Mucosa of descending colon (tissue), 3 donors: ENCODE data around the gene FLT4. TPM values are rescaled to one million over a fixed set of nuclear protein-coding genes. Genes with fewer than 3 reads are reported as not detected.

Source experiments
- ATAC-seq: fragments of 200-7000 bp; cut with Tn5 transposase; one replicate; pipeline ENCODE4 v1.9.1; 2020; ENCODE audit warnings: mild to moderate bottlenecking, moderate library complexity
- DNase-seq, 3 donors: peaks; one replicate each; pipeline ENCODE4 v3.0.0-alpha.2; 2020
- H3K36me3 ChIP-seq: fragments of 200-600 bp; one replicate; pipeline ENCODE4 v1.8.0; 2021; ENCODE audit warnings: low read depth, mild to moderate bottlenecking
- H3K4me1 ChIP-seq: fragments of 200-600 bp; one replicate; pipeline ENCODE4 v1.8.0; 2021; ENCODE audit warnings: low read depth, mild to moderate bottlenecking
- H3K4me3 ChIP-seq: fragments of 200-600 bp; one replicate; pipeline ENCODE4 v1.8.0; 2021; ENCODE audit warnings: mild to moderate bottlenecking
- H3K9me3 ChIP-seq: fragments of 200-600 bp; one replicate; pipeline ENCODE4 v1.8.0; 2021; ENCODE audit warnings: mild to moderate bottlenecking
- CTCF ChIP-seq: fragments of 200-600 bp; IDR thresholded peaks from one replicate; pipeline ENCODE4 v1.8.0; 2022; ENCODE audit warnings: antibody characterized with exemption, mild to moderate bottlenecking
- intact Hi-C, 2 donors: fragments of 100-400 bp; cut with DNase I in 1 of 2; cut with micrococcal nuclease in 1 of 2; formaldehyde crosslinking; loops; one replicate each; pipeline versions ENCODE4 v1.11.0 to v1.11.1; 2022; cut with DNase I, micrococcal nuclease
- total RNA-seq, 3 donors: library from RNA; stranded (reverse); fragmentation: NEBNext Ultra II Directional in 2 of 3; extraction: Animal tissue kit (Norgen Biotek cat#: 25700) in 2 of 3; gene quantifications; one replicate each; pipeline versions ENCODE4 v1.2.1 to v1.2.4, GENCODE V29; 2021 to 2023
- donor health status: DM: no; HTN: no; CAD: no; lungs with moderate emphysema.
- donor health status: DM: no; HTN: no; CAD: no.
- donor health status: DM: no; HTN: yes; CAD: no.

The FLT4 gene
- total RNA-seq, 3 donors from 2014 or later = 2.8 to 9.7 (median 6.0) TPM

DNA sequence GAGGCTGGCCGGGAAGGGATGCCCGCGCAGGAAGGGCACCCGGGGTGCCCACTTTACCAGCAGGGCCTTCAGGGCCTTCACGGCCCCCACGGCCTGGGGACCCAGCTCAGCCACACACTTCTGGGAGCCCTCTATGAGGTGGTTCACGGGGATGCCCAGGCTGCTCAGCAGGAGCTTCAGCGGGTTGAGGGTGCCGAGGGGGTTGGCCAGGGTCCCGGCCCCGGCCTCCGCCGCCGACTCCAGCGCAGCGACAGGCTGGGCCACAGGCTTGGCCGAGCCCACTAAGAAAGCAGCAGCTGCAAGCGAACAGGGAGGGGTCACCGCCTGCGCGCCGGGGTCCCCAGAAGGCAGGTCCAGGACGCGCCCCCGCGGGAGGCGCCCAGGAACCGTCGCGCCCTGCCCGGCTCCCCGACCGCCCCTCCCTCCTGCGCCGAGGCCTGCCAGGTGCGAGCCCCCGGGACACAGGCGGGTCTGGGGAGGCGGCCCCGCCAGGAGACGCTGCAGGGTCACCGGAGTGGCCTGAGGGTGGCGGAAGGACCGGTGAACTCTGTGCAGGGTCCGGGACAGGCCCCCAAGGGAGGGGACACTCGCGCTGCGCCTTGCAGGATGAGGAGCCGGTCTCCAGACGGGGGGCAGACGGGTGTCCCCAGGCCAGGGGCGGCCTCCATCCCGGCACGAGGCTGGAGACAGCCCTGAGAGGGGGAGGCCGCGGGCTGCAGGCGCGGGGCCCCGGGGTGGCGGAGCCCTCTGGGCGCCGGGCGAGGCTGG lies 58.7 kb downstream of the FLT4 start:
- no peak for DNase-seq
- intact Hi-C loops = no loop called here
- peak; percentile 7 for ATAC-seq

DNA sequence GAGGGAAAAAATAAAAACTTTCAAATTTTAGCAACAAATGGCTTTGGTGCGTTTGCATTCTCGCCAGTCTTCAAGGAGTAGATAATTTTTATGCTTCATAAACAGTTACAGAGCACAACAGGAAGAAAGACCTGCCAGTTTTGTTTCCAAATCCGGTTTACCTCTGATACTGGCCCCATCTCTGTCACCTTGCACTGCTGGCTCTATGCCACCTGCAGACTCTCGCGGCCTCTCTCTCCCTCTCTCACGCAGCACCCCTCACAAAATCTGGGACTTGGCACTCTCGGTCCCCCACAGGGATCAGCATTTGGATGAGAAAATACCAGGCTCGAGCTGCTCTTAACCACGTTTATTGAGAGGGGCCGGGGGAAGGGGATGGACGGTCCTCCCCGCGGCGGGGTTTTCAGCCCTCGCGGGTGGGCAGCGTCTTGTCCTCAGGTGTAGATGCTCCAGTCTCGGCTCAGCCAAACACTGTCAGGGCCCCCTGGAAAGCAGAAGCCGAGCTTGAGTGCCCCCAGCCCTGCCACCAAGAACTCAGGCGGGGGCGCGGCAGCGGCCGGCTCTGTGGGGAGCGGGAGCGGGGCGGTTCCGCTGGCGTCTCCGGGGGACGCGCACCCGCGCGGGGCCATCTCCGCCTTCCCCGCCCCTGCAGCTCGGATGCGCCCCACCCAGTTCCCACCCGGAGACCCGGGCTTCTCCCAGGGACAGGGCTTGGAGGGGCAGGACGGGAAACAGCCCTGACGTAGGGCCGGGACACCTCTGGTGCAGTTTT lies 59.4 kb downstream of the FLT4 start:
- H3K9me3 ChIP-seq = no peaks in the 10 kb centered on the region

More for the DNA sequence above, 58.7 kb downstream of the FLT4 start:
- H3K4me3 ChIP-seq = no peak overlapping the region
- no peak for TF ChIP-seq CTCF
- H3K9me3 ChIP-seq = no peaks in the 10 kb centered on the region
- no peaks in the 10 kb centered on the region for H3K36me3 ChIP-seq
- H3K4me1 ChIP-seq = no peaks in the 10 kb centered on the region

GRCh38 chr5:180586870-180587269 lies 62.5 kb downstream of the FLT4 start:
- no peak for DNase-seq
- intact Hi-C loops = no loop called here
- no peaks in the 10 kb centered on the region for H3K9me3 ChIP-seq
- H3K4me1 ChIP-seq = no peaks in the 10 kb centered on the region
- no peak overlapping the region for H3K4me3 ChIP-seq
- no peaks in the 10 kb centered on the region for H3K36me3 ChIP-seq
- no peak for ATAC-seq
- no peak for TF ChIP-seq CTCF

More for the DNA sequence above, 59.4 kb downstream of the FLT4 start:
- no peak for DNase-seq
- H3K36me3 ChIP-seq = no peaks in the 10 kb centered on the region
- no peak for TF ChIP-seq CTCF
- intact Hi-C loops = no loop called here
- peak; percentile 29 for ATAC-seq
- no peak overlapping the region for H3K4me3 ChIP-seq
- H3K4me1 ChIP-seq = no peaks in the 10 kb centered on the region

DNA sequence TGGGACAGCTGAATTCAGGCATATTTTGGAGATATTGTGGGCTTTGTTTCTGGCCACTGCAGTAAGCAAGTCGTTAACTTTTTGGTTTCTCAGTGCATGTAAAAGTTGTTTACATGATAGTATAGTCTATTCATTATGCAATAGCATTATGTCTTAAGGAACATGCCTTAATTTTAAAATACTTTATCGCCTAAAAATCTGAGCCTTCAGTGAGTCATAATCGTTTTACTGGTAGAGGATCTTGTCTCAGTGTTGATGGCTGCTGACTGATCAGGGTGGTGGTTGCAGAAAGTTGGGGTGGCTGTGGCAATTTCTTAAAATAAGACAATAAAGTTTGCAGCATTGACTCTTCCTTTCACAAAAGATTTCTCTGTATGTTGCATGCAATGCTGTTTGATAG lies 63.2 kb downstream of the FLT4 start:
- no peaks in the 10 kb centered on the region for H3K36me3 ChIP-seq
- H3K9me3 ChIP-seq = no peaks in the 10 kb centered on the region
- DNase-seq = no peak
- H3K4me1 ChIP-seq = no peaks in the 10 kb centered on the region
- H3K4me3 ChIP-seq = no peak overlapping the region
- intact Hi-C loops = no loop called here
- TF ChIP-seq CTCF = no peak
- no peak for ATAC-seq

DNA sequence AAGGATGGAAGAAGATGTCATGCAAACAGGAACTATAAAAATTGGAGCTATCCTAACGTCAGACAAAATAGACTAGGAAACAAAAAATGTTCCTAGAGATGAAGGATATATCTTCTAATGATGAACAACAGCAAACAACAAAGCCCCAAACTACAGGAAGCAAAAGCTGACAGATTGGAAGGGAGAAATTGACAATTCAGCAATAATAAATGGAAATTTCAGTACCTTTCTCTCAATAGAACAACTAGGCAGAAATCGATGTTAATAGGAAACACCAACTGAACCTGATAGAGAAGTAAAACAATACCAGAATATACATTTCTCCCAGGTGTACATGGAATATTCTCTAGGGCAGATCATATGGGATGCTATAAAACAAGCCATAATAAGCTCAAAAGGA lies 65.7 kb downstream of the FLT4 start:
- Histone ChIP-seq H3K9me3 (no peaks in the 10 kb centered on the region), H3K4me3 (no peak overlapping the region), H3K36me3 (no peaks in the 10 kb centered on the region), H3K4me1 (no peaks in the 10 kb centered on the region)
- ATAC-seq (no peak), DNase-seq (no peak)
- intact Hi-C loops = no loop called here
- no peak for TF ChIP-seq CTCF
